ENCODE data around the gene HAO2.

Gene HAO2

GRCh38 chr1:119380983-119381662, 12.5 kb downstream of the HAO2 start:
- no peak for DNase-seq

- DNase-seq, result no peak
Measured at GRCh38 chr1:119384591-119384990, 16.0 kb downstream of the HAO2 start.

GRCh38 chr1:119385650-119386049, 17.1 kb downstream of the HAO2 start:
- DNase-seq, result no peak

GRCh38 chr1:119387858-119388257, 19.3 kb downstream of the HAO2 start:
- DNase-seq, result no peak

GRCh38 chr1:119388450-119388849, 19.9 kb downstream of the HAO2 start:
- no peak for DNase-seq

GRCh38 chr1:119390526-119390925, 21.9 kb downstream of the HAO2 start:
- no peak for DNase-seq

- no peak for DNase-seq
Measured at GRCh38 chr1:119391749-119392148, 23.2 kb downstream of the HAO2 start.

- no peak for DNase-seq
Measured at GRCh38 chr1:119394085-119394484, 25.5 kb downstream of the HAO2 start.

GRCh38 chr1:119396982-119397381, 28.4 kb downstream of the HAO2 start:
- DNase-seq, result no peak

GRCh38 chr1:119397986-119398385, 29.4 kb downstream of the HAO2 start:
- no peak for DNase-seq

GRCh38 chr1:119404736-119405135, 36.2 kb downstream of the HAO2 start:
- DNase-seq, result no peak

- no peak for DNase-seq
Measured at GRCh38 chr1:119409731-119410130, 41.1 kb downstream of the HAO2 start.

- DNase-seq, result no peak
Measured at GRCh38 chr1:119410961-119411360, 42.4 kb downstream of the HAO2 start.

- DNase-seq, result no peak
Measured at GRCh38 chr1:119414950-119415349, 46.4 kb downstream of the HAO2 start, which contains the start of gene HSD3B2. Gene HSD3B2, plus strand, starts transcription at chr1:119415150. Its CDS starts 270 bp downstream, at chr1:119415420.

GRCh38 chr1:119416006-119416640, 47.5 kb downstream of the HAO2 start:
- DNase-seq, result no peak

GRCh38 chr1:119419109-119419508, 50.5 kb downstream of the HAO2 start:
- no peak for DNase-seq

GRCh38 chr1:119420638-119421037, 52.1 kb downstream of the HAO2 start:
- no peak for DNase-seq

- DNase-seq, result no peak
Measured at GRCh38 chr1:119422631-119423030, 54.0 kb downstream of the HAO2 start.

- DNase-seq, result no peak
Measured at GRCh38 chr1:119428991-119429390, 60.4 kb downstream of the HAO2 start.

GRCh38 chr1:119429687-119430086, 61.1 kb downstream of the HAO2 start:
- no peak for DNase-seq

- no peak for DNase-seq
Measured at GRCh38 chr1:119430486-119430885, 61.9 kb downstream of the HAO2 start.

GRCh38 chr1:119431836-119432235, 63.3 kb downstream of the HAO2 start:
- no peak for DNase-seq

- no peak for DNase-seq
Measured at GRCh38 chr1:119435052-119435451, 66.5 kb downstream of the HAO2 start.

- DNase-seq, result no peak
Measured at GRCh38 chr1:119438761-119439160, 70.2 kb downstream of the HAO2 start.
